Thyroid gland (tissue), 4 donors: ENCODE data around the gene GPATCH2.

Experiments
- POLR2A ChIP-seq, 2 donors: fragments of 450-650 bp; IDR thresholded peaks; one replicate each; pipeline ENCODE4 v1.6.1; 2017; ENCODE audit warnings: antibody characterized with exemption in 2 of 2, mild to moderate bottlenecking in 2 of 2, moderate library complexity in 1 of 2
- TF ChIP-seq, protein P1 (sequence below), 6 experiments: fragments of 200-600 bp in 3 of 6; fragments of 450-650 bp in 3 of 6; sonication (generic) in 3 of 6; IDR thresholded peaks; one replicate each; pipeline ENCODE4 v1.5.1; 2016 to 2019; ENCODE audit warnings: antibody characterized with exemption in 6 of 6, mild to moderate bottlenecking in 2 of 6, inconsistent platforms in 1 of 6, moderate library complexity in 1 of 6

DNA sequence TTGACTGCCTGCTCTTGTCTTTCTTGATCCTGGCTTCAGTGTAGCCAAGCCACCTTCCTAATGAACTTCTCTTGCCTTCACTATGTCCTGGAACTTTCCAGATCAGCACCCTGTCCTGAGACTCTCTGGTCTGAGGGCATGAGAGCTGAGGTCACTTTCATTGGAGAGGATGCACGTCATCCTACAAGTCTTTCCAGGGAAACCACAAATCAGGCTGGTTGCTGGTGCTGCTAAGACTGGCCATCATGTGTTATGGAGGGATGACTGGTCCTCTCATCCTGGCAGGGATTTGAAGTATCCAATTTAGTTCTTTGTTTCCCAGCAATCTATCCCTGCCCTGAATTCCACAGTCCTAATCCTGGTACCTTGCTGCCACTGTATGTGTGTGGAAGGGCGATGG, 228.6 kb downstream of the GPATCH2 start:
- TF ChIP-seq, protein P1, sequence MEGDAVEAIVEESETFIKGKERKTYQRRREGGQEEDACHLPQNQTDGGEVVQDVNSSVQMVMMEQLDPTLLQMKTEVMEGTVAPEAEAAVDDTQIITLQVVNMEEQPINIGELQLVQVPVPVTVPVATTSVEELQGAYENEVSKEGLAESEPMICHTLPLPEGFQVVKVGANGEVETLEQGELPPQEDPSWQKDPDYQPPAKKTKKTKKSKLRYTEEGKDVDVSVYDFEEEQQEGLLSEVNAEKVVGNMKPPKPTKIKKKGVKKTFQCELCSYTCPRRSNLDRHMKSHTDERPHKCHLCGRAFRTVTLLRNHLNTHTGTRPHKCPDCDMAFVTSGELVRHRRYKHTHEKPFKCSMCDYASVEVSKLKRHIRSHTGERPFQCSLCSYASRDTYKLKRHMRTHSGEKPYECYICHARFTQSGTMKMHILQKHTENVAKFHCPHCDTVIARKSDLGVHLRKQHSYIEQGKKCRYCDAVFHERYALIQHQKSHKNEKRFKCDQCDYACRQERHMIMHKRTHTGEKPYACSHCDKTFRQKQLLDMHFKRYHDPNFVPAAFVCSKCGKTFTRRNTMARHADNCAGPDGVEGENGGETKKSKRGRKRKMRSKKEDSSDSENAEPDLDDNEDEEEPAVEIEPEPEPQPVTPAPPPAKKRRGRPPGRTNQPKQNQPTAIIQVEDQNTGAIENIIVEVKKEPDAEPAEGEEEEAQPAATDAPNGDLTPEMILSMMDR (IDR thresholded peaks at IDR 0.05), result no peak
- TF ChIP-seq POLR2A (IDR thresholded peaks at IDR 0.05), result no peak
